ENCODE measurements around the gene TTC9B. TPM values are rescaled to one million over a fixed set of nuclear protein-coding genes. Genes with fewer than 3 reads are reported as not detected.

TTC9B gene
- total RNA-seq, 8 experiments from 2014 or later = 0.45 to 25.6 (median 13.5) TPM

- WGBS, 10 experiments = 80 to 100% (median 86%) methylated on average over 1 to 5 of the region's 50 CpGs; no CpG with 5 or more reads in 5 of the 10 experiments
- Histone ChIP-seq H3K27ac (no peak overlapping the region), H3K4me1 (replicated peaks in 1 of 2) (peaks cover 3 to 4% of the 10 kb centered on the region in 2 donors), H3K4me3 (no peak overlapping the region)
- in situ Hi-C loops (cut with MboI; ENCODE audit: low pct_unique_long_range_greater_than_20kb in 2 of 9, low sequenced_read_pairs in 9 of 9, unreplicated experiment in 9 of 9) = no loop called here
- ATAC-seq (replicated peaks in 6 of 8) = no peak
Measured at GRCh38 chr19:40213882-40214570, 4.2 kb downstream of the TTC9B start.

- no peak for ATAC-seq (replicated peaks in 6 of 8)
- in situ Hi-C loops (cut with MboI; ENCODE audit: low pct_unique_long_range_greater_than_20kb in 2 of 9, low sequenced_read_pairs in 9 of 9, unreplicated experiment in 9 of 9) = no loop called here
- no peak overlapping the region for H3K4me3 ChIP-seq
Measured at GRCh38 chr19:40213251-40213829, 4.8 kb downstream of the TTC9B start.

GRCh38 chr19:40210889-40211288 is 7.3 kb downstream of the TTC9B start:
- 49 to 100% (median 63%) methylated on average over 1 to 5 of the region's 5 CpGs; no CpG with 5 or more reads in 2 of the 10 experiments for WGBS, 10 experiments
- no peak overlapping the region for H3K27ac ChIP-seq
- H3K4me1 ChIP-seq (replicated peaks in 1 of 2) = no peaks in the 10 kb centered on the region
- no peak for ATAC-seq (replicated peaks in 6 of 8)
- in situ Hi-C loops (cut with MboI; ENCODE audit: low pct_unique_long_range_greater_than_20kb in 2 of 9, low sequenced_read_pairs in 9 of 9, unreplicated experiment in 9 of 9) = no loop called here
- no peak overlapping the region for H3K4me3 ChIP-seq

More at GRCh38 chr19:40213251-40213829, 4.8 kb downstream of the TTC9B start:
- Histone ChIP-seq H3K4me1 (replicated peaks in 1 of 2) (peaks cover 3 to 4% of the 10 kb centered on the region in 2 donors), H3K27ac (no peak overlapping the region)
- 80 to 89% (median 88%) methylated on average over 1 to 11 of the region's 53 CpGs; no CpG with 5 or more reads in 7 of the 10 experiments for WGBS, 10 experiments

- no peak overlapping the region for H3K4me3 ChIP-seq
- peak in 2 of 8 experiments; percentile 23 to 37 for ATAC-seq (replicated peaks in 6 of 8)
- H3K27ac ChIP-seq = no peak overlapping the region
- H3K4me1 ChIP-seq (replicated peaks in 1 of 2) = no peaks in the 10 kb centered on the region
- in situ Hi-C loops (cut with MboI; ENCODE audit: low pct_unique_long_range_greater_than_20kb in 2 of 9, low sequenced_read_pairs in 9 of 9, unreplicated experiment in 9 of 9) = no loop called here
- 80 to 100% (median 95%) methylated on average over 2 to 4 of the region's 5 CpGs; no CpG with 5 or more reads in 4 of the 10 experiments for WGBS, 10 experiments
Measured at GRCh38 chr19:40208602-40209001, 9.6 kb downstream of the TTC9B start.

GRCh38 chr19:40205760-40206159 is 12.4 kb downstream of the TTC9B start:
- no peak for ATAC-seq (replicated peaks in 6 of 8)
- 85 to 100% (median 95%) methylated on average over 1 to 15 of the region's 21 CpGs; no CpG with 5 or more reads in 3 of the 10 experiments for WGBS, 10 experiments
- H3K4me3 ChIP-seq = no peak overlapping the region
- no peaks in the 10 kb centered on the region for H3K4me1 ChIP-seq (replicated peaks in 1 of 2)
- H3K27ac ChIP-seq = no peak overlapping the region
- in situ Hi-C loops (cut with MboI; ENCODE audit: low pct_unique_long_range_greater_than_20kb in 2 of 9, low sequenced_read_pairs in 9 of 9, unreplicated experiment in 9 of 9) = no loop called here

GRCh38 chr19:40204381-40204780 is 13.8 kb downstream of the TTC9B start:
- ATAC-seq (replicated peaks in 6 of 8) = no peak
- Histone ChIP-seq H3K4me3 (no peak overlapping the region), H3K4me1 (replicated peaks in 1 of 2) (no peaks in the 10 kb centered on the region), H3K27ac (no peak overlapping the region)
- in situ Hi-C loops (cut with MboI; ENCODE audit: low pct_unique_long_range_greater_than_20kb in 2 of 9, low sequenced_read_pairs in 9 of 9, unreplicated experiment in 9 of 9) = no loop called here
- WGBS, 10 experiments = 80 to 100% (median 88%) methylated on average over 1 to 11 of the region's 16 CpGs; no CpG with 5 or more reads in 6 of the 10 experiments

GRCh38 chr19:40200341-40201099 is 17.7 kb downstream of the TTC9B start:
- 18 to 100% (median 78%) methylated on average over 1 to 5 of the region's 9 CpGs; no CpG with 5 or more reads in 2 of the 10 experiments for WGBS, 10 experiments
- peak in 1 of 8 experiments; percentile 38 for ATAC-seq (replicated peaks in 6 of 8)
- no peaks in the 10 kb centered on the region for H3K4me1 ChIP-seq (replicated peaks in 1 of 2)
- H3K4me3 ChIP-seq = no peak overlapping the region
- in situ Hi-C loops (cut with MboI; ENCODE audit: low pct_unique_long_range_greater_than_20kb in 2 of 9, low sequenced_read_pairs in 9 of 9, unreplicated experiment in 9 of 9) = no loop called here
- no peak overlapping the region for H3K27ac ChIP-seq

- no peak for ATAC-seq (replicated peaks in 6 of 8)
- Histone ChIP-seq H3K27ac (no peak overlapping the region), H3K4me3 (no peak overlapping the region), H3K4me1 (replicated peaks in 1 of 2) (no peaks in the 10 kb centered on the region)
- in situ Hi-C loops (cut with MboI; ENCODE audit: low pct_unique_long_range_greater_than_20kb in 2 of 9, low sequenced_read_pairs in 9 of 9, unreplicated experiment in 9 of 9) = no loop called here
- 60 to 100% (median 100%) methylated on average over 1 to 4 of the region's 29 CpGs; no CpG with 5 or more reads in 6 of the 10 experiments for WGBS, 10 experiments
Measured at GRCh38 chr19:40198272-40198990, 19.8 kb downstream of the TTC9B start.

GRCh38 chr19:40193587-40193849 is 24.7 kb downstream of the TTC9B start:
- 17 to 100% (median 93%) methylated on average over 1 to 3 of the region's 3 CpGs; no CpG with 5 or more reads in 2 of the 10 experiments for WGBS, 10 experiments
- no peak for ATAC-seq (replicated peaks in 6 of 8)
- Histone ChIP-seq H3K27ac (no peak overlapping the region), H3K4me1 (replicated peaks in 1 of 2) (peaks cover 0 to 5% of the 10 kb centered on the region in 2 donors), H3K4me3 (no peak overlapping the region)
- in situ Hi-C loops (cut with MboI; ENCODE audit: low pct_unique_long_range_greater_than_20kb in 2 of 9, low sequenced_read_pairs in 9 of 9, unreplicated experiment in 9 of 9) = no loop called here

GRCh38 chr19:40192758-40193586 is 25.2 kb downstream of the TTC9B start:
- in situ Hi-C loops (cut with MboI; ENCODE audit: low pct_unique_long_range_greater_than_20kb in 2 of 9, low sequenced_read_pairs in 9 of 9, unreplicated experiment in 9 of 9) = no loop called here
- ATAC-seq (replicated peaks in 6 of 8) = no peak
- peak overlapping the region in 3 of 5 donors; percentile 85 to 96 (median 94) for H3K4me3 ChIP-seq
- no peak overlapping the region for H3K27ac ChIP-seq
- WGBS, 10 experiments = 40 to 85% (median 66%) methylated on average over 1 to 4 of the region's 5 CpGs; no CpG with 5 or more reads in 2 of the 10 experiments
- peaks cover 0 to 5% of the 10 kb centered on the region in 2 donors for H3K4me1 ChIP-seq (replicated peaks in 1 of 2)

- in situ Hi-C loops (cut with MboI; ENCODE audit: low pct_unique_long_range_greater_than_20kb in 2 of 9, low sequenced_read_pairs in 9 of 9, unreplicated experiment in 9 of 9) = no loop called here
- H3K4me1 ChIP-seq (replicated peaks in 1 of 2) = peaks cover 0 to 5% of the 10 kb centered on the region in 2 donors
- H3K4me3 ChIP-seq = peak overlapping the region; percentile 85 to 99 (median 96)
- peak overlapping the region; percentile 85 to 89 for H3K27ac ChIP-seq
- 73 to 96% (median 81%) methylated on average over 3 to 5 of the region's 62 CpGs; no CpG with 5 or more reads in 7 of the 10 experiments for WGBS, 10 experiments
- peak; percentile 22 to 77 (median 69) for ATAC-seq (replicated peaks in 6 of 8)
Measured at GRCh38 chr19:40191836-40192646, 26.1 kb downstream of the TTC9B start.
